ENCODE results near the gene SCN5A. TPM values are rescaled to one million over a fixed set of nuclear protein-coding genes. Genes with fewer than 3 reads are reported as not detected.

The SCN5A gene
- total RNA-seq, 4 donors from 2014 or later, result 0.19 TPM; not detected in 3

- TF ChIP-seq CTCF (IDR thresholded peaks at IDR 0.05; ENCODE audit: low read depth), result no peak
Measured at GRCh38 chr3:38554127-38554827, 95.2 kb downstream of the SCN5A start.

- TF ChIP-seq CTCF (IDR thresholded peaks at IDR 0.05; ENCODE audit: low read depth), result no peak
Measured at GRCh38 chr3:38553071-38553470, 96.4 kb downstream of the SCN5A start.

GRCh38 chr3:38552364-38552763 lies 97.1 kb downstream of the SCN5A start:
- TF ChIP-seq CTCF (IDR thresholded peaks at IDR 0.05; ENCODE audit: low read depth), result no peak

- TF ChIP-seq CTCF (IDR thresholded peaks at IDR 0.05; ENCODE audit: low read depth), result no peak
Measured at GRCh38 chr3:38551026-38551832, 98.3 kb downstream of the SCN5A start.

GRCh38 chr3:38549957-38550840 lies 99.3 kb downstream of the SCN5A start:
- no peak for TF ChIP-seq CTCF (IDR thresholded peaks at IDR 0.05; ENCODE audit: low read depth)

- TF ChIP-seq CTCF (IDR thresholded peaks at IDR 0.05; ENCODE audit: low read depth), result no peak
Measured at GRCh38 chr3:38549486-38549885, 100.0 kb downstream of the SCN5A start.
